Neural cell (in vitro differentiated cells): ENCODE results near the gene SMIM10L2A. TPM values are rescaled to one million over a fixed set of nuclear protein-coding genes. Genes with fewer than 3 reads are reported as not detected.

Experiments used
- H2AFZ ChIP-seq: fragments of 200-600, 300-800 bp; sonication (generic), shearing (Covaris generic); 2 replicates; pipeline ENCODE4 v1.6.0; 2014; ENCODE audit warnings: low read depth, mild to moderate bottlenecking, antibody characterized with exemption, low read length, moderate library complexity
- H3F3A ChIP-seq: fragments of 200-600 bp; shearing (Covaris generic); 2 replicates; pipeline ENCODE4 v1.6.1; 2016; ENCODE audit warnings: mild to moderate bottlenecking, moderate library complexity, mixed read lengths, antibody characterized with exemption, low read length; ENCODE audit not compliant: insufficient read depth, poor library complexity, severe bottlenecking
- H3K27ac ChIP-seq: fragments of 200-600, 300-800 bp; sonication (generic), shearing (Covaris generic); 2 replicates; pipeline ENCODE4 v1.5.1; 2014; ENCODE audit warnings: mild to moderate bottlenecking, low read length, moderate library complexity
- H3K27me3 ChIP-seq: fragments of 300-800, 200-600 bp; sonication (generic), shearing (Covaris generic); 2 replicates; pipeline ENCODE4 v1.6.0; 2014; ENCODE audit warnings: mild to moderate bottlenecking, low read depth, low read length, moderate library complexity; ENCODE audit not compliant: insufficient read depth
- H3K36me3 ChIP-seq: fragments of 300-800, 200-600 bp; sonication (generic), shearing (Covaris generic); 2 replicates; pipeline ENCODE4 v1.5.1; 2014; ENCODE audit warnings: mild to moderate bottlenecking, antibody characterized with exemption, low read length, moderate library complexity; ENCODE audit not compliant: insufficient read depth
- H3K4me2 ChIP-seq: fragments of 300-800, 200-600 bp; sonication (generic), shearing (Covaris generic); 2 replicates; pipeline ENCODE4 v1.6.0; 2014; ENCODE audit warnings: mild to moderate bottlenecking, low read length
- H3K4me3 ChIP-seq: fragments of 300-800, 200-600 bp; sonication (generic), shearing (Covaris generic); 2 replicates; pipeline ENCODE4 v1.5.1; 2014; ENCODE audit warnings: mild to moderate bottlenecking, low read length, moderate library complexity
- H3K79me2 ChIP-seq: fragments of 200-600 bp; shearing (Covaris generic); replicated peaks from 2 replicates; pipeline ENCODE4 v1.6.0; 2014; ENCODE audit warnings: mild to moderate bottlenecking, low read length, moderate library complexity; ENCODE audit not compliant: insufficient read depth
- H3K9ac ChIP-seq: fragments of 300-800, 200-600 bp; sonication (generic), shearing (Covaris generic); 2 replicates; pipeline ENCODE4 v1.6.1; 2016; ENCODE audit warnings: mild to moderate bottlenecking, low read length, mixed read lengths
- H3K9me2 ChIP-seq: fragments of 200-600 bp; shearing (Covaris generic); 2 replicates; pipeline ENCODE4 v1.6.1; 2016; ENCODE audit warnings: mild to moderate bottlenecking, low read length, mixed read lengths; ENCODE audit not compliant: insufficient read depth
- H3K9me3 ChIP-seq: fragments of 200-600, 300-800 bp; sonication (generic), shearing (Covaris generic); 2 replicates; pipeline ENCODE4 v1.6.1; 2016; ENCODE audit warnings: mild to moderate bottlenecking, mixed run types, low read length, moderate library complexity, mixed read lengths
- H4K20me1 ChIP-seq: fragments of 200-600 bp; shearing (Covaris generic); 2 replicates; pipeline ENCODE4 v1.6.1; 2016; ENCODE audit warnings: mild to moderate bottlenecking, mixed run types; ENCODE audit not compliant: insufficient read depth
- CTCF ChIP-seq: fragments of 450-650 bp; IDR thresholded peaks from 2 replicates; pipeline ENCODE4 v1.5.1; 2014; ENCODE audit warnings: antibody characterized with exemption, mild to moderate bottlenecking, moderate library complexity; ENCODE audit not compliant: poor library complexity, severe bottlenecking
- EP300 ChIP-seq: fragments of 450-650 bp; conservative IDR thresholded peaks from 2 replicates; pipeline ENCODE4 v1.6.1; 2014; ENCODE audit warnings: antibody characterized with exemption, mild to moderate bottlenecking, moderate library complexity; ENCODE audit not compliant: poor library complexity, severe bottlenecking
- EZH2 ChIP-seq: fragments of 200-600, 300-800 bp; shearing (Covaris generic), sonication (generic); IDR thresholded peaks from 2 replicates; pipeline ENCODE4 v1.6.1; 2014; ENCODE audit warnings: antibody characterized with exemption, low read length, borderline replicate concordance, mild to moderate bottlenecking; ENCODE audit not compliant: insufficient read depth, poor library complexity, severe bottlenecking
- MXI1 ChIP-seq: fragments of 450-650 bp; conservative IDR thresholded peaks from 2 replicates; pipeline ENCODE4 v1.6.1; 2014; ENCODE audit warnings: antibody characterized with exemption, mild to moderate bottlenecking; ENCODE audit not compliant: poor library complexity, severe bottlenecking
- POLR2AphosphoS5 ChIP-seq: IDR thresholded peaks from 2 replicates; pipeline ENCODE4 v1.6.1; 2012
- RAD21 ChIP-seq: fragments of 450-650 bp; conservative IDR thresholded peaks from 2 replicates; pipeline ENCODE4 v1.6.1; 2014; ENCODE audit warnings: antibody characterized with exemption, mild to moderate bottlenecking, moderate library complexity
- REST ChIP-seq: IDR thresholded peaks from 2 replicates; pipeline ENCODE4 v1.6.1; 2012; ENCODE audit warnings: borderline replicate concordance
- SMC3 ChIP-seq: fragments of 450-650 bp; conservative IDR thresholded peaks from 2 replicates; pipeline ENCODE4 v1.6.1; 2014; ENCODE audit warnings: antibody characterized with exemption, mild to moderate bottlenecking, moderate library complexity; ENCODE audit not compliant: poor library complexity
- TAF1 ChIP-seq: IDR thresholded peaks from 2 replicates; pipeline ENCODE4 v1.6.1; 2012; ENCODE audit warnings: low read depth
- polyA plus RNA-seq: library from polyadenylated mRNA; depleted of rRNA; stranded (reverse); fragments of >200 nt; gene quantifications from 2 replicates; pipeline ENCODE4 v1.2.3, GENCODE V29; 2014

SMIM10L2A gene
- polyA plus RNA-seq, 1 donor from 2014 or later: 5.4 TPM

GRCh38 chrX:135408794-135409193, 12.9 kb upstream of the SMIM10L2A start:
- Histone ChIP-seq H3K27ac (no peak overlapping the region), H2AFZ (no peak overlapping the region), H3K27me3 (no peaks in the 10 kb centered on the region), H4K20me1 (no peaks in the 10 kb centered on the region), H3K4me2 (no peak overlapping the region), H3K9ac (no peak overlapping the region), H3K79me2 (no peaks in the 10 kb centered on the region), H3K4me3 (no peak overlapping the region), H3K9me2 (no peaks in the 10 kb centered on the region), H3F3A (no peaks in the 10 kb centered on the region), H3K9me3 (no peaks in the 10 kb centered on the region), H3K36me3 (no peaks in the 10 kb centered on the region)
- TF ChIP-seq POLR2AphosphoS5 (no peak), RAD21 (no peak), SMC3 (no peak), REST (no peak)

GRCh38 chrX:135410861-135411627, 10.7 kb upstream of the SMIM10L2A start:
- Histone ChIP-seq H3F3A (no peaks in the 10 kb centered on the region), H3K4me3 (no peak overlapping the region), H3K27me3 (no peaks in the 10 kb centered on the region), H3K9ac (no peak overlapping the region), H3K9me2 (no peaks in the 10 kb centered on the region), H3K4me2 (no peak overlapping the region), H4K20me1 (no peaks in the 10 kb centered on the region), H3K36me3 (no peaks in the 10 kb centered on the region), H3K79me2 (no peaks in the 10 kb centered on the region), H2AFZ (no peak overlapping the region), H3K9me3 (no peaks in the 10 kb centered on the region), H3K27ac (no peak overlapping the region)
- TF ChIP-seq RAD21 (no peak), EP300 (peak; percentile 39)

GRCh38 chrX:135411893-135412292, 9.9 kb upstream of the SMIM10L2A start:
- TF ChIP-seq CTCF (no peak), EP300 (no peak), EZH2 (no peak), TAF1 (no peak), MXI1 (no peak), RAD21 (no peak), POLR2AphosphoS5 (no peak), SMC3 (no peak)
- Histone ChIP-seq H3K9ac (no peak overlapping the region), H3K27me3 (no peaks in the 10 kb centered on the region), H3K36me3 (no peaks in the 10 kb centered on the region), H2AFZ (no peak overlapping the region), H3K4me3 (no peak overlapping the region), H3K4me2 (no peak overlapping the region), H3K27ac (no peak overlapping the region), H3K79me2 (no peaks in the 10 kb centered on the region), H3F3A (no peaks in the 10 kb centered on the region), H3K9me2 (no peaks in the 10 kb centered on the region), H3K9me3 (no peaks in the 10 kb centered on the region), H4K20me1 (no peaks in the 10 kb centered on the region)
